ENCODE data around the gene FHOD1. TPM values are rescaled to one million over a fixed set of nuclear protein-coding genes. Genes with fewer than 3 reads are reported as not detected.

Gene FHOD1
- polyA plus RNA-seq, 1 of the 3 experiments (the other 2 are of a cell fraction) = 70.9 TPM

- TF ChIP-seq, protein P1, sequence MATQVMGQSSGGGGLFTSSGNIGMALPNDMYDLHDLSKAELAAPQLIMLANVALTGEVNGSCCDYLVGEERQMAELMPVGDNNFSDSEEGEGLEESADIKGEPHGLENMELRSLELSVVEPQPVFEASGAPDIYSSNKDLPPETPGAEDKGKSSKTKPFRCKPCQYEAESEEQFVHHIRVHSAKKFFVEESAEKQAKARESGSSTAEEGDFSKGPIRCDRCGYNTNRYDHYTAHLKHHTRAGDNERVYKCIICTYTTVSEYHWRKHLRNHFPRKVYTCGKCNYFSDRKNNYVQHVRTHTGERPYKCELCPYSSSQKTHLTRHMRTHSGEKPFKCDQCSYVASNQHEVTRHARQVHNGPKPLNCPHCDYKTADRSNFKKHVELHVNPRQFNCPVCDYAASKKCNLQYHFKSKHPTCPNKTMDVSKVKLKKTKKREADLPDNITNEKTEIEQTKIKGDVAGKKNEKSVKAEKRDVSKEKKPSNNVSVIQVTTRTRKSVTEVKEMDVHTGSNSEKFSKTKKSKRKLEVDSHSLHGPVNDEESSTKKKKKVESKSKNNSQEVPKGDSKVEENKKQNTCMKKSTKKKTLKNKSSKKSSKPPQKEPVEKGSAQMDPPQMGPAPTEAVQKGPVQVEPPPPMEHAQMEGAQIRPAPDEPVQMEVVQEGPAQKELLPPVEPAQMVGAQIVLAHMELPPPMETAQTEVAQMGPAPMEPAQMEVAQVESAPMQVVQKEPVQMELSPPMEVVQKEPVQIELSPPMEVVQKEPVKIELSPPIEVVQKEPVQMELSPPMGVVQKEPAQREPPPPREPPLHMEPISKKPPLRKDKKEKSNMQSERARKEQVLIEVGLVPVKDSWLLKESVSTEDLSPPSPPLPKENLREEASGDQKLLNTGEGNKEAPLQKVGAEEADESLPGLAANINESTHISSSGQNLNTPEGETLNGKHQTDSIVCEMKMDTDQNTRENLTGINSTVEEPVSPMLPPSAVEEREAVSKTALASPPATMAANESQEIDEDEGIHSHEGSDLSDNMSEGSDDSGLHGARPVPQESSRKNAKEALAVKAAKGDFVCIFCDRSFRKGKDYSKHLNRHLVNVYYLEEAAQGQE (IDR thresholded peaks at IDR 0.05; ENCODE audit: low read depth, low read length) = no peak
- no peak for TF ChIP-seq NFIC (IDR thresholded peaks at IDR 0.05; ENCODE audit: borderline replicate concordance)
- 0 out of 4 replicates have a peak, but pooled peaks of 1 of the 2 experiments have one; percentile 8 for TF ChIP-seq EP300 (IDR thresholded peaks at IDR 0.05; ENCODE audit: borderline replicate concordance in 1 of 2, low read depth in 1 of 2, low read length in 1 of 2)
- no peak for TF ChIP-seq YY1 (IDR thresholded peaks at IDR 0.05; ENCODE audit: low read depth)
- no peak for TF ChIP-seq RXRA (IDR thresholded peaks at IDR 0.05; ENCODE audit: borderline replicate concordance, low read depth)
- TF ChIP-seq TAF1 (IDR thresholded peaks at IDR 0.05; ENCODE audit: borderline replicate concordance, low read depth, low read length) = peak; percentile 68; the same call in 1 of the 2 replicates
- peak; percentile 59; the same call in 1 of the 2 replicates for TF ChIP-seq RCOR1 (IDR thresholded peaks at IDR 0.05; ENCODE audit: low read length)
- TF ChIP-seq GATA2 (CRISPR knock-in tag; IDR thresholded peaks at IDR 0.05) = no peak
- TF ChIP-seq JUND (IDR thresholded peaks at IDR 0.05) = no peak
- TF ChIP-seq TEAD4 (IDR thresholded peaks at IDR 0.05; ENCODE audit: borderline replicate concordance, insufficient read depth) = no peak
- TF ChIP-seq FOXJ3 (CRISPR knock-in tag; IDR thresholded peaks at IDR 0.05) = no peak
- peak; percentile 47 for TF ChIP-seq SMC3 (IDR thresholded peaks at IDR 0.05; ENCODE audit: low read depth, low read length)
- TF ChIP-seq FOSL2 (IDR thresholded peaks at IDR 0.05; ENCODE audit: borderline replicate concordance, low read depth) = no peak
- TF ChIP-seq, protein P2, sequence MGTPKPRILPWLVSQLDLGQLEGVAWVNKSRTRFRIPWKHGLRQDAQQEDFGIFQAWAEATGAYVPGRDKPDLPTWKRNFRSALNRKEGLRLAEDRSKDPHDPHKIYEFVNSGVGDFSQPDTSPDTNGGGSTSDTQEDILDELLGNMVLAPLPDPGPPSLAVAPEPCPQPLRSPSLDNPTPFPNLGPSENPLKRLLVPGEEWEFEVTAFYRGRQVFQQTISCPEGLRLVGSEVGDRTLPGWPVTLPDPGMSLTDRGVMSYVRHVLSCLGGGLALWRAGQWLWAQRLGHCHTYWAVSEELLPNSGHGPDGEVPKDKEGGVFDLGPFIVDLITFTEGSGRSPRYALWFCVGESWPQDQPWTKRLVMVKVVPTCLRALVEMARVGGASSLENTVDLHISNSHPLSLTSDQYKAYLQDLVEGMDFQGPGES (IDR thresholded peaks at IDR 0.05; ENCODE audit: low read depth, low read length) = no peak
- TF ChIP-seq ZBTB33 (IDR thresholded peaks at IDR 0.05; ENCODE audit: borderline replicate concordance, low read depth) = no peak
- TF ChIP-seq POLR2AphosphoS5 (IDR thresholded peaks at IDR 0.05; ENCODE audit: low read depth, low read length) = peak; percentile 46
- no peak for TF ChIP-seq FOXM1 (IDR thresholded peaks at IDR 0.05; ENCODE audit: low read depth)
Observed at GRCh38 chr16:67279296-67280089, 32.2 kb upstream of the FHOD1 start, which contains the start of gene PLEKHG4 (continued).
